Lower lobe of right lung (tissue), 2 donors: ENCODE data around the gene FRYL. TPM values are rescaled to one million over a fixed set of nuclear protein-coding genes. Genes with fewer than 3 reads are reported as not detected.
"Not testable (repeated sequence)": the region's sequence is repeated elsewhere in the genome, so short reads cannot be mapped to it uniquely, and the experiment has no call there.

Experiments used
- ATAC-seq, 2 donors: fragments of 200-7000 bp; cut with Tn5 transposase; one replicate each; pipeline ENCODE4 v1.9.1; 2020 to 2022; ENCODE audit warnings: mild to moderate bottlenecking in 2 of 2, moderate library complexity in 2 of 2
- DNase-seq: peaks from one replicate; pipeline ENCODE4 v3.0.0-alpha.2; 2020
- H3K27ac ChIP-seq: fragments of 200-600 bp; one replicate; pipeline ENCODE4 v1.8.0; 2022
- H3K27me3 ChIP-seq: fragments of 200-600 bp; one replicate; pipeline ENCODE4 v1.8.0; 2022; ENCODE audit warnings: low read depth
- H3K36me3 ChIP-seq: fragments of 200-600 bp; one replicate; pipeline ENCODE4 v1.8.0; 2022; ENCODE audit warnings: mild to moderate bottlenecking
- H3K4me1 ChIP-seq: fragments of 200-600 bp; one replicate; pipeline ENCODE4 v1.8.0; 2022
- H3K4me3 ChIP-seq: fragments of 200-600 bp; one replicate; pipeline ENCODE4 v1.8.0; 2022; ENCODE audit warnings: mild to moderate bottlenecking
- H3K9me3 ChIP-seq: fragments of 200-600 bp; one replicate; pipeline ENCODE4 v1.8.0; 2022
- intact Hi-C: fragments of 100-400 bp; cut with DNase I; formaldehyde crosslinking; loops from one replicate; pipeline ENCODE4 v1.11.0; 2022
- total RNA-seq: library from RNA; stranded (reverse); fragmentation: NEBNext Ultra II Directional; extraction: Animal tissue kit (Norgen Biotek cat#: 25700); gene quantifications from one replicate; pipeline ENCODE4 v1.2.1, GENCODE V29; 2021
- TF ChIP-seq, protein P1 (sequence below): fragments of 200-600 bp; IDR thresholded peaks from one replicate; pipeline ENCODE4 v1.8.0; 2022; ENCODE audit warnings: antibody characterized with exemption, mild to moderate bottlenecking
- donor health status: DM: no; HTN: yes; CAD: no; lungs with severe emphysema.

Gene FRYL
- total RNA-seq, 1 donor from 2014 or later = 85.0 TPM

DNA sequence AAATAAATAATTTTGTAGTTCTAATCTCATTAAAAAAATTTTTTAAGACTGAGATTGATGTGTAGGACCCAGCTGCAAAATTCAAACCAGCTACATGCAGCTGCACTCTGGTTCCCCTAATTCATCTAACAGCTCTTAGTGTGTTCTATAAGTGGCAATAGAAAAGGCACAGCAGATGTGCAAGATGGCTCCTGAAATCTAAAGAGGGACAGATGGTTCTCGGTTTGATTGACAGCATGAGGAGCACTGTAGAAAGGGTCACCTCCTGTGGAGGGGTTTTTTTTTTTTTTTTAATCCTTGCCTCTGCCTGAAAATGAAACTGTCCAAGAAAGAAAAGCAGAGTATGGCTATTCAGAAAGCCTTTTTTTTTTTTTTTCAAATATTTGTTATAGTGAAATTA is 33.9 kb upstream of the FRYL start:
- no peaks in the 10 kb centered on the region for H3K27me3 ChIP-seq
- DNase-seq (no peak), ATAC-seq (no peak)
- H3K36me3 ChIP-seq = no peaks in the 10 kb centered on the region
- no peak overlapping the region for H3K4me3 ChIP-seq
- no peaks in the 10 kb centered on the region for H3K9me3 ChIP-seq
- intact Hi-C loops = no loop called here
- no peak overlapping the region for H3K27ac ChIP-seq
- TF ChIP-seq, protein P1, sequence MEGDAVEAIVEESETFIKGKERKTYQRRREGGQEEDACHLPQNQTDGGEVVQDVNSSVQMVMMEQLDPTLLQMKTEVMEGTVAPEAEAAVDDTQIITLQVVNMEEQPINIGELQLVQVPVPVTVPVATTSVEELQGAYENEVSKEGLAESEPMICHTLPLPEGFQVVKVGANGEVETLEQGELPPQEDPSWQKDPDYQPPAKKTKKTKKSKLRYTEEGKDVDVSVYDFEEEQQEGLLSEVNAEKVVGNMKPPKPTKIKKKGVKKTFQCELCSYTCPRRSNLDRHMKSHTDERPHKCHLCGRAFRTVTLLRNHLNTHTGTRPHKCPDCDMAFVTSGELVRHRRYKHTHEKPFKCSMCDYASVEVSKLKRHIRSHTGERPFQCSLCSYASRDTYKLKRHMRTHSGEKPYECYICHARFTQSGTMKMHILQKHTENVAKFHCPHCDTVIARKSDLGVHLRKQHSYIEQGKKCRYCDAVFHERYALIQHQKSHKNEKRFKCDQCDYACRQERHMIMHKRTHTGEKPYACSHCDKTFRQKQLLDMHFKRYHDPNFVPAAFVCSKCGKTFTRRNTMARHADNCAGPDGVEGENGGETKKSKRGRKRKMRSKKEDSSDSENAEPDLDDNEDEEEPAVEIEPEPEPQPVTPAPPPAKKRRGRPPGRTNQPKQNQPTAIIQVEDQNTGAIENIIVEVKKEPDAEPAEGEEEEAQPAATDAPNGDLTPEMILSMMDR = no peak
- H3K4me1 ChIP-seq = no peaks in the 10 kb centered on the region

DNA sequence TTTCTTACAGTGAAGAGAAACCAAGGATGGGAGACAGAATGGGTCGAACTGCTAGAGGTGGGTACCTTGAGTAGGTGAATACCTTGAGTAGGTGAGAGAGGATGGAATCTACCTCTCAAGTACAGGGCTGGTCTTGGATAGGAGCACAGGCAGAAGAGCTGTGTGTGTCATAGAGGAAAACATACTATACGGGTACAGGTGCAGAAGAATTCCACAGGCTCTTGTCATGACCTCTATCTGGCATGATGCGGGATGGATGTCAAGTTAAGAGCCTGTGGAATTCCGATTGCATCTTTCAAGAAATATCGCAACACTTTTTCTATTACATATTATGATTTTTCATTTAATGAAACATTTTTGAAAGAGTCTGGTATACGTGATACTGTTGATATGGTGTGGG is 32.8 kb upstream of the FRYL start:
- ATAC-seq (no peak), DNase-seq (no peak)
- no peaks in the 10 kb centered on the region for H3K4me1 ChIP-seq
- H3K27me3 ChIP-seq = no peaks in the 10 kb centered on the region
- no peak overlapping the region for H3K27ac ChIP-seq
- TF ChIP-seq, protein P1 = no peak
- H3K36me3 ChIP-seq = no peaks in the 10 kb centered on the region
- H3K4me3 ChIP-seq = no peak overlapping the region
- intact Hi-C loops = no loop called here
- H3K9me3 ChIP-seq = no peaks in the 10 kb centered on the region

DNA sequence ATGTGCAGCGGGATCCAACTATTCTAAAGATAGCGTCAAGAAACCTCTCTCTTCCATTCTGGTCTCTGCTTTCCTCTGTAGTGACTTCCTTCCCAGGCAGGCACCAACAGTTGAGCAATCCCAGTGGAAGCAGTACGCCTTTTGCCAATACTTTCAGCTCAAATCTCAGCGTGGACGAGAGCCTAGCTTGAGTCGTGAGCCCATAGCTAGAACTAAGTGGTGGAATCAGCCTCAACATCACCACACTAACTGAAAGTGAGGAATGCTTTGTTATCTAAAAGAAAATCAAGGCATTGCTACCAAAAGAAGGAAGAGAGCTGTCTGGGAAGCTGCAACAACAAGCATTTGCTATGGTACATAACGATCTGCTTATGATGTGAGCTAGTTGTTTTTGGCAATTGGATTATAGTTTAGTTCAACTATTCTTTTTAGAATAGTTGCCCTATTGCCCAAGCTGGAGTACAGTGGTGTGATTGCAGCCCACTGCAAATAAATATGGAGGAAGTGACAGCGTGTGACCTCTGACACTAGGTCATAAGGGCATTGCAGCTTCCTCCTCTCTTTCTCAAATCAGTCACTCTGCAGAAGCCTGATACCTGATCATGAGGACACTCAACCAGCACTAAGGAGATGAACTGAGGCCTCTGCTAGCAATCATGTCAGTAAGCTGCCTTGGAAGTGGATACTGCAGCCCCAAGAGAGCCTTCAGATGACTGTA is 24.7 kb upstream of the FRYL start:
- Histone ChIP-seq H3K4me3 (no peak overlapping the region), H3K27me3 (no peaks in the 10 kb centered on the region), H3K9me3 (no peaks in the 10 kb centered on the region), H3K27ac (no peak overlapping the region), H3K4me1 (no peaks in the 10 kb centered on the region), H3K36me3 (no peaks in the 10 kb centered on the region)
- DNase-seq = no peak
- peak; percentile 41 to 48 for ATAC-seq
- intact Hi-C loops = no loop called here
- TF ChIP-seq, protein P1 = no peak

DNA sequence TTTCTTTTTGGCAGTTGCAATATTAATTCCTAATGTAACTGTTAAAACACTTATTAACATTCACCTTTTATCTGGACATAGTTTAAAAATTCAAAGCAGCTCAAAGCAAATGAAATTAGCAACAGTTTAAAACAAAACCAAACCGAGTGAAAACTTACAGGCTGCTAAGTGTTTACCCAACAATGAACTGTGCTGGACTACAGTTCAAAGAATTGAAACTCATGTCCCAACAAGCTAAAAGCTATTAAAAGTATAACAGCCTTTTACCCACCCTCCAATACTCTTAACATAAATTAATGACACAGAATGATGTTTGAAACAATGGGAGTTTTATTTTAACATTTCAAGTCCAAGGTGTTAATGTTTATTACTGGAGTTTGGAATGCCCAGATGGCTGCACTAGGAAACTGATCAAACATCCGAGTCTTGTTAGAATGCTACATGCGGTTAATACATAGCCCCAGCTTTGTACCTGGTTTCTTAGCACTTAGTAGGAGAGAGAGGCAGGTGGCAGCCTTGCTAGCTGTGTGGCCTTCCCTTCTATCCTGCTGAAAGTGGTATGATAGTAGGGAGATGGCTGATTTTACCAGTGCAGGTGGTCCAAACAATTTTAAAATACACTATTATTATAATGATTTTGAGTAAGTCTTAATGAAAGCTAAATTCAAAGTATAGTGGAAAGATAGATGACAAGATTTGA is 21.1 kb upstream of the FRYL start:
- no peaks in the 10 kb centered on the region for H3K9me3 ChIP-seq
- TF ChIP-seq, protein P1 = no peak
- no peak overlapping the region for H3K4me3 ChIP-seq
- ATAC-seq (no peak), DNase-seq (no peak)
- H3K27ac ChIP-seq = no peak overlapping the region
- H3K4me1 ChIP-seq = no peaks in the 10 kb centered on the region
- no peaks in the 10 kb centered on the region for H3K27me3 ChIP-seq
- no peaks in the 10 kb centered on the region for H3K36me3 ChIP-seq
- intact Hi-C loops = no loop called here

DNA sequence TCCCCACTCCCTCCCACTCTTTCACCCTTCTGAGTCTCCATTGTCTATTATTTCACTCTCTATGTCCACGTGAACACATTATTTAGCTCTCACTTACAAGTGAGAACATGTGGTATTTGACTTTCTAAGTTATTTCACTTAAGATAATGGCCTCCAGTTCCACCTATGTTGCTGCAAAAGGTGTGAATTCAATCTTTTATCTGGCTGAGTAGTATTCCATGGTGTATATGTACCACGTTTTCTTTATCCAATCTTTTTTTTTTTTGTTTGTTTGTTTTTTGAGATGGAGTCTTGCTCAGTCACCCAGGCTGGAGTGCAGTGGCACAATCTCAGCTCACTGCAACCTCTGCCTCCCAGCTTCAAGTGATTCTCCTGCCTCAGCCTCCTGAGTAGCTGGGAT is 20.1 kb upstream of the FRYL start:
- DNase-seq, H3K36me3 ChIP-seq, H3K27me3 ChIP-seq, intact Hi-C loops, ATAC-seq, H3K9me3 ChIP-seq, H3K27ac ChIP-seq, H3K4me3 ChIP-seq, H3K4me1 ChIP-seq: not testable (repeated sequence)

DNA sequence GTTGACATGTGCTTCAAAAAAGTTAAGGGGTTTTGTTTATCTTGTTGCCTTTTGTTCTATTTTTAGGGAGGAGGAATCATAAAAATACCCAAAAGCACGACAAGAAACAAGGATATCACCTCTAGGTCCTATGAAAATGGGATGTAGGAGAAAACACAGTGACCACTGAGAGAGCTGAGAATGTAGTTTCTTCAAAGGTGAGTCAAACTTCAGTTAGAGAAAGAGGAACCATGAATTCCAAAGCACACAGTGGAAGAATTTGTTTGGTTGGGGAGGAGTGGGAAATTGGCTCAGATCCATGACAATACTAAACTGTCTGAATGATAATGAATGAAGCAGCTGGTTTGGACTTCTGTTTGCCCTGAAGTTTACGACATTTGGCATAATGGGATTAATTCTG is 19.1 kb upstream of the FRYL start:
- no peak overlapping the region for H3K27ac ChIP-seq
- DNase-seq (no peak), ATAC-seq (no peak)
- TF ChIP-seq, protein P1 = no peak
- intact Hi-C loops = no loop called here
- no peaks in the 10 kb centered on the region for H3K27me3 ChIP-seq
- H3K9me3 ChIP-seq = no peaks in the 10 kb centered on the region
- no peaks in the 10 kb centered on the region for H3K36me3 ChIP-seq
- H3K4me3 ChIP-seq = no peak overlapping the region
- H3K4me1 ChIP-seq = no peaks in the 10 kb centered on the region
